Kidney epithelial cell (primary cell): ENCODE measurements around the gene HS3ST2. TPM values are rescaled to one million over a fixed set of nuclear protein-coding genes. Genes with fewer than 3 reads are reported as not detected.

ENCODE experiments used
- DNase-seq: peaks from one replicate; pipeline ENCODE4 v3.0.0-alpha.2; 2010; ENCODE audit warnings: low read depth
- H3K27me3 ChIP-seq: 2 replicates; pipeline ENCODE4 v1.6.0; 2011; ENCODE audit warnings: low read length; ENCODE audit not compliant: control insufficient read depth, insufficient read depth
- H3K36me3 ChIP-seq: 2 replicates; pipeline ENCODE4 v1.5.1; 2011; ENCODE audit warnings: low read length; ENCODE audit not compliant: control insufficient read depth, insufficient read depth
- H3K4me3 ChIP-seq: 2 replicates; pipeline ENCODE4 v1.5.1; 2011; ENCODE audit warnings: low read depth, mild to moderate bottlenecking, control low read depth, low read length
- total RNA-seq: library from RNA; depleted of rRNA; stranded (reverse); fragments of >200 nt; gene quantifications from 2 replicates; pipeline ENCODE4 v1.2.3, GENCODE V29; 2015
- TF ChIP-seq, protein P1 (sequence below): IDR thresholded peaks from 2 replicates; pipeline ENCODE4 v1.5.1; 2011; ENCODE audit warnings: mild to moderate bottlenecking, moderate library complexity, low read length, control low read depth, inconsistent platforms; ENCODE audit not compliant: insufficient read depth, poor library complexity, severe bottlenecking

Gene HS3ST2
- total RNA-seq, 1 donor from 2014 or later: 2.5 TPM

DNA sequence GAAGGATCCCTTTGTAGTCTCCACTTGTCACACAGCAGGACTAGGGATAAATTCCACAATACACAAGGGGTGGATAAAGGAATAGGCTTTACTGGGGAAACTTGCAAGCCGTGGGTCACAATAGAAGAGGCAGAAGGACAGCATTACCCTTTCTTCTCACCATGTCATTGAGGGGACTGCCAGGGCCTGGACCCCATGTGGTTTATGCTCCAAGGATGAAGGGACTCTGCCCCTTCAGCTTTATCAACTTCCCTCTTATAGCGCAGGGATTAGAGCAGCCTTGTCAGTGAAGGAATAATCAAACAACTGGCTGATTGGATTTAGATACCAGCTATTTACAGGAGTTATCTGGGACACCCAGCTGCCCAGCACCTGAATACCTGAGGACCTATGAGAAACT, 89.8 kb downstream of the HS3ST2 start:
- Histone ChIP-seq H3K4me3 (no peak overlapping the region), H3K27me3 (no peaks in the 10 kb centered on the region), H3K36me3 (no peaks in the 10 kb centered on the region)
- TF ChIP-seq, protein P1, sequence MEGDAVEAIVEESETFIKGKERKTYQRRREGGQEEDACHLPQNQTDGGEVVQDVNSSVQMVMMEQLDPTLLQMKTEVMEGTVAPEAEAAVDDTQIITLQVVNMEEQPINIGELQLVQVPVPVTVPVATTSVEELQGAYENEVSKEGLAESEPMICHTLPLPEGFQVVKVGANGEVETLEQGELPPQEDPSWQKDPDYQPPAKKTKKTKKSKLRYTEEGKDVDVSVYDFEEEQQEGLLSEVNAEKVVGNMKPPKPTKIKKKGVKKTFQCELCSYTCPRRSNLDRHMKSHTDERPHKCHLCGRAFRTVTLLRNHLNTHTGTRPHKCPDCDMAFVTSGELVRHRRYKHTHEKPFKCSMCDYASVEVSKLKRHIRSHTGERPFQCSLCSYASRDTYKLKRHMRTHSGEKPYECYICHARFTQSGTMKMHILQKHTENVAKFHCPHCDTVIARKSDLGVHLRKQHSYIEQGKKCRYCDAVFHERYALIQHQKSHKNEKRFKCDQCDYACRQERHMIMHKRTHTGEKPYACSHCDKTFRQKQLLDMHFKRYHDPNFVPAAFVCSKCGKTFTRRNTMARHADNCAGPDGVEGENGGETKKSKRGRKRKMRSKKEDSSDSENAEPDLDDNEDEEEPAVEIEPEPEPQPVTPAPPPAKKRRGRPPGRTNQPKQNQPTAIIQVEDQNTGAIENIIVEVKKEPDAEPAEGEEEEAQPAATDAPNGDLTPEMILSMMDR: no peak
- DNase-seq: no peak

DNA sequence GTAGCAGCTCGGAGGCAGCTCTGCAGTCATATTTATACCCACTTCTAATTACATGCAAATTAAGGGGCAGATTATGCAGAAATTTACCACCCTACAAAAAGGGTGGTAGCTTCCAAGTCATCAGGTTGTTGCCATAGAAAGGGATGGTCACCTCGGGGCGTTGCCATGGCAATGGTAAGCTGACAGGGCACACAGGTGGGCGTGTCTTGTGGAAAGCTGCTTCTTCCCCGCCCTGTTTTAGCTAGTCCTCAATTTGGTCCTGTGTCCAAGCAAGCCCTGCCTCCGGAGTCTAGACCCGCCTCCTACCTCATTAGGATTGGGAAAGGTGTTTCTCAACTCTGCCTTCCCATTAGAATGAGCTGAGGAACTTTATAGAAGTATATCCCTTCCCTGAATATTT, 98.7 kb downstream of the HS3ST2 start:
- no peak overlapping the region for H3K4me3 ChIP-seq
- DNase-seq: no peak
- TF ChIP-seq, protein P1: no peak
- H3K27me3 ChIP-seq: no peaks in the 10 kb centered on the region
- no peaks in the 10 kb centered on the region for H3K36me3 ChIP-seq

DNA sequence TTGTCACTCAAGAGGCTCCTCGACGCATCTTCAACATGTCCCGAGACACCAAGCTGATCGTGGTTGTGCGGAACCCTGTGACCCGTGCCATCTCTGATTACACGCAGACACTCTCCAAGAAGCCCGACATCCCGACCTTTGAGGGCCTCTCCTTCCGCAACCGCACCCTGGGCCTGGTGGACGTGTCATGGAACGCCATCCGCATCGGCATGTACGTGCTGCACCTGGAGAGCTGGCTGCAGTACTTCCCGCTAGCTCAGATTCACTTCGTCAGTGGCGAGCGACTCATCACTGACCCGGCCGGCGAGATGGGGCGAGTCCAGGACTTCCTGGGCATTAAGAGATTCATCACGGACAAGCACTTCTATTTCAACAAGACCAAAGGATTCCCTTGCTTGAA, 101.0 kb downstream of the HS3ST2 start:
- Histone ChIP-seq H3K4me3 (no peak overlapping the region), H3K27me3 (no peaks in the 10 kb centered on the region), H3K36me3 (no peaks in the 10 kb centered on the region)
- TF ChIP-seq, protein P1: no peak
- no peak for DNase-seq

DNA sequence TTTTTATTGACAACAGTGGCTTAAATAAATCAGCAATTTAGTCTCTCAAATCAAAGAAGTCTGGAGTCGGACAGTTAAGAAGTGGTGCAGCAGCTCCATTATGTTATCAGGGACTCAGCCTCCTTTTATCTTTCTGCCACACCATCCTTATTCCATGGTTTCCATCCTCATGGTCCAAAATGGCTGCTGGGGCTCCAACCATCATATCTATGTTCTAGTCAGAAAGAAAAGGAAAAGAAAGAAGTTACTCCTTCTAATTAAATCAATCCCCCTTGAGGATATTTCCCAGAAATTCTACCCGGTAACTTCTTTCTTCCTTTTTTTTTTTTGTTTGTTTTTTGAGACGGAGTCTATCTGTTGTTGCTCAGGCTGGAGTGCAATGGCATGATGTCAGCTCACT, 109.5 kb downstream of the HS3ST2 start:
- no peaks in the 10 kb centered on the region for H3K27me3 ChIP-seq
- TF ChIP-seq, protein P1: no peak
- H3K36me3 ChIP-seq: no peaks in the 10 kb centered on the region
- DNase-seq: no peak
- no peak overlapping the region for H3K4me3 ChIP-seq

DNA sequence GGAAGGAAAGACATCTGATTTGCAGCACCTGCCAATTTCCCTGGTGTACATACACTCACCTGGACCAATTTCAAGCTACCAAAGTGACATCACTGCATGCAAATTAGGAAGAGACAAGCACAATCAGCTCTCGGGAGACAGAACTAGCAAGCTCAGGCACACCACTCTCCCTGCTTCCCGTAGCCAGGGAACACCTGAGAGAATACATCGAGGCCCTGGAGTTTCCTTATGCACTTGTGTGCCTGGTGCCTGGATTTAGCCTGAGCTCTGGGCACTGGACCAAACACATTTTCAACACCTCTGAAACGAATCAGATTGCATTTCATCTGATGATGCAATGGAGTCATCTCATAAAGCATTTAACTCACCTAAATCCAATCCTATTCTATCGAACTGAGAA, 110.5 kb downstream of the HS3ST2 start:
- no peaks in the 10 kb centered on the region for H3K27me3 ChIP-seq
- no peak overlapping the region for H3K4me3 ChIP-seq
- no peak for DNase-seq
- TF ChIP-seq, protein P1: no peak
- no peaks in the 10 kb centered on the region for H3K36me3 ChIP-seq

DNA sequence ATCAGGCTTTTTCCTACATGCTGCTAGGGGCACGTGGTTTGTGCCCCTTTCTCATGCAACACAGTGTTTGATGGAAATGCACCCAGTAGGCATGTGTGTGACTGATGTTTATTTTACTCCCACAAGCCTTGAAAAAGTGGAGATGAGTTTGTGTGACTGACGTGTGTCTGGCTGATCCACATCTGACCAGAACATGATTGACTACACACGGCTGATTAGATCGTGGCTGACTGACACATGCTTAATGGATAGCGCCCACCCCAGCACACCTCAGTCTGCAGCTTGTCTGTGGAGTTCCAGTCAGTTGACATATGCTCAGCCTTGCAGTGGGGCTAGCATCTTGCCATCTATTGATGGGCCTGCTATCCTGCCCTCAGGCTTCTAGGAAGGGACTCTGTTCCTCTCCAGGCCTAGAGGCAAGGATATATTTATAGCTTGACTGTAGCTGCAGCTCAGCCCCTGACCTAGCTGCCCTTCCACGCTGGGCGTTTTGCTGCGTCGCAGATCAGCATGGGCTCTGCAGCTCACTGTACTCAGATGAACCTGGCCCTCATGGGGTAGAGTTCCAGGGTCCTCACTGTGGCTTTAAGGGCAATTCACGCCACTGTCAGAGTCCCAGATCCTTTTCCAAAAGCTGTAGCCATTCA, 112.3 kb downstream of the HS3ST2 start:
- no peaks in the 10 kb centered on the region for H3K36me3 ChIP-seq
- H3K27me3 ChIP-seq: no peaks in the 10 kb centered on the region
- DNase-seq: no peak
- TF ChIP-seq, protein P1: no peak
- H3K4me3 ChIP-seq: no peak overlapping the region
